Prostate gland (tissue), 2 donors: ENCODE results near the gene ARSB. TPM values are rescaled to one million over a fixed set of nuclear protein-coding genes. Genes with fewer than 3 reads are reported as not detected.

Experiments used
- DNase-seq: peaks from one replicate; pipeline ENCODE4 v3.0.0-alpha.2; 2019; ENCODE audit warnings: low spot score
- H3K27ac ChIP-seq, 2 donors: fragments of 200-600 bp; sonication (generic); 2 replicates each; pipeline ENCODE4 v1.5.1; 2017 to 2019
- H3K27me3 ChIP-seq: fragments of 200-600 bp; sonication (generic); replicated peaks from 2 replicates; pipeline ENCODE4 v1.5.1; 2019; ENCODE audit not compliant: insufficient read depth
- H3K36me3 ChIP-seq, 2 donors: fragments of 200-600 bp; sonication (generic); 1 replicate in 1 of 2; 2 replicates in 1 of 2; pipeline versions ENCODE4 v1.5.1 to v1.8.1; 2017 to 2019
- H3K4me1 ChIP-seq: fragments of 200-600 bp; sonication (generic); replicated peaks from 2 replicates; pipeline ENCODE4 v1.5.1; 2019
- H3K4me3 ChIP-seq, 2 donors: fragments of 200-600 bp; sonication (generic); 2 replicates each; pipeline ENCODE4 v1.5.1; 2017 to 2019
- H3K9me3 ChIP-seq: fragments of 200-600 bp; sonication (generic); 2 replicates; pipeline ENCODE4 v1.5.1; 2017
- POLR2A ChIP-seq: fragments of 450-650 bp; IDR thresholded peaks from one replicate; pipeline ENCODE4 v1.6.1; 2016; ENCODE audit warnings: antibody characterized with exemption, mild to moderate bottlenecking
- POLR2AphosphoS5 ChIP-seq: sonication (generic); formaldehyde crosslinking; IDR thresholded peaks from one replicate; pipeline ENCODE4 v1.6.1; 2017; ENCODE audit warnings: antibody characterized with exemption
- WGBS: methylation state at CpG from one replicate; pipeline ENCODE4 v1.1.5; 2018; 5-methylcytosine and 5-hydroxymethylcytosine counted together
- intact Hi-C: fragments of 100-400 bp; cut with DNase I; formaldehyde crosslinking; loops from one replicate; pipeline ENCODE4 v1.14.2; 2022
- total RNA-seq, 2 donors: library from RNA; depleted of rRNA; stranded (reverse); fragments of >200 nt; gene quantifications; one replicate each; pipeline ENCODE4 v1.1.0, GENCODE V29; 2016
- TF ChIP-seq, protein P1 (sequence below), 4 experiments: fragments of 200-600 bp in 2 of 4; fragments of 450-650 bp in 2 of 4; sonication (generic) in 2 of 4; IDR thresholded peaks; 1 replicate in 3 of 4; 2 replicates in 1 of 4; pipeline ENCODE4 v1.5.1; 2016 to 2019; ENCODE audit warnings: antibody characterized with exemption in 4 of 4, mild to moderate bottlenecking in 2 of 4, moderate library complexity in 2 of 4

The ARSB gene
- total RNA-seq, 2 donors from 2014 or later, result 5.4 to 14.9 TPM

GRCh38 chr5:78903353-78903752, 81.8 kb downstream of the ARSB start:
- intact Hi-C loops, result no loop called here
- H3K9me3 ChIP-seq, result no peaks in the 10 kb centered on the region
- 63% methylated on average over 2 of the region's 2 CpGs for WGBS

DNA sequence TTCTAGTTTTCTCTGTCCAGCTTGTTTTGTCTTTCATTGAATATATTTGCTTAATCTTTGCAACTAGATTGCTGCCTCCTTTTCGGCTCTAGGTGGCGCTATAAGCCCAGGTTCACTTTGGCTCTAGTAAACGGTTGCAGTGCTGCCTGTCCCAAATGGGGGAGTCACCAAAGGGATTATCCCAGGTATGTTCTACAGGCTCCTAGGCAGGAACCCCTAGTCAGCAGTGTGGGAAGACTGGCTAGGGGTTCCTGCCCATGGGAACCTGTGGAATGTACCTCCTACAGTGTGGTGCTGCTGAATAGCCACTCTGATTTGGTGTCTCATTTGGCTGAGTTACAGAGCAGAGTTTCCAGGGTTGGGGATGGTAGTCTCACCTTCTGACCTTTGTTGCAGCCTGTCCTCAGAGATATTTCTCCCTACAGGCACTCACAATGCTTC, 85.2 kb downstream of the ARSB start:
- intact Hi-C loops, result loop anchor here (10.0 kb wide), 1 partner anchor 95 kb away; no protein-coding TSS in a partner anchor
- no peak overlapping the region for H3K27ac ChIP-seq
- no peaks in the 10 kb centered on the region for H3K9me3 ChIP-seq
- no peaks in the 10 kb centered on the region for H3K4me1 ChIP-seq
- no peak overlapping the region for H3K4me3 ChIP-seq
- WGBS, result 27% methylated on average over 3 of the region's 3 CpGs
- no peak for DNase-seq
- TF ChIP-seq POLR2AphosphoS5, result no peak
- TF ChIP-seq, protein P1, sequence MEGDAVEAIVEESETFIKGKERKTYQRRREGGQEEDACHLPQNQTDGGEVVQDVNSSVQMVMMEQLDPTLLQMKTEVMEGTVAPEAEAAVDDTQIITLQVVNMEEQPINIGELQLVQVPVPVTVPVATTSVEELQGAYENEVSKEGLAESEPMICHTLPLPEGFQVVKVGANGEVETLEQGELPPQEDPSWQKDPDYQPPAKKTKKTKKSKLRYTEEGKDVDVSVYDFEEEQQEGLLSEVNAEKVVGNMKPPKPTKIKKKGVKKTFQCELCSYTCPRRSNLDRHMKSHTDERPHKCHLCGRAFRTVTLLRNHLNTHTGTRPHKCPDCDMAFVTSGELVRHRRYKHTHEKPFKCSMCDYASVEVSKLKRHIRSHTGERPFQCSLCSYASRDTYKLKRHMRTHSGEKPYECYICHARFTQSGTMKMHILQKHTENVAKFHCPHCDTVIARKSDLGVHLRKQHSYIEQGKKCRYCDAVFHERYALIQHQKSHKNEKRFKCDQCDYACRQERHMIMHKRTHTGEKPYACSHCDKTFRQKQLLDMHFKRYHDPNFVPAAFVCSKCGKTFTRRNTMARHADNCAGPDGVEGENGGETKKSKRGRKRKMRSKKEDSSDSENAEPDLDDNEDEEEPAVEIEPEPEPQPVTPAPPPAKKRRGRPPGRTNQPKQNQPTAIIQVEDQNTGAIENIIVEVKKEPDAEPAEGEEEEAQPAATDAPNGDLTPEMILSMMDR (IDR thresholded peaks at IDR 0.05), result peak in 3 of 4 experiments; percentile 14 to 45 (median 28)
- no peaks in the 10 kb centered on the region for H3K36me3 ChIP-seq
- no peaks in the 10 kb centered on the region for H3K27me3 ChIP-seq

More at GRCh38 chr5:78903353-78903752, 81.8 kb downstream of the ARSB start:
- DNase-seq, result no peak
- Histone ChIP-seq H3K4me3 (no peak overlapping the region), H3K27ac (no peak overlapping the region), H3K4me1 (no peaks in the 10 kb centered on the region), H3K27me3 (no peaks in the 10 kb centered on the region), H3K36me3 (no peaks in the 10 kb centered on the region)
- no peak for TF ChIP-seq POLR2A
- TF ChIP-seq, protein P1 (IDR thresholded peaks at IDR 0.05), result no peak
- TF ChIP-seq POLR2AphosphoS5, result no peak

- Histone ChIP-seq H3K9me3 (no peaks in the 10 kb centered on the region), H3K27ac (no peak overlapping the region), H3K4me3 (no peak overlapping the region), H3K4me1 (no peaks in the 10 kb centered on the region), H3K36me3 (no peaks in the 10 kb centered on the region), H3K27me3 (no peaks in the 10 kb centered on the region)
- no peak for DNase-seq
- WGBS, result 64% methylated on average over 4 of the region's 4 CpGs
- no peak for TF ChIP-seq POLR2AphosphoS5
- TF ChIP-seq POLR2A, result no peak
- TF ChIP-seq, protein P1 (IDR thresholded peaks at IDR 0.05), result no peak
- intact Hi-C loops, result loop anchor here (10.0 kb wide), 1 partner anchor 91 kb away; no protein-coding TSS in a partner anchor
These were observed 89.0 kb downstream of the ARSB start for GRCh38 chr5:78896132-78896531.

DNA sequence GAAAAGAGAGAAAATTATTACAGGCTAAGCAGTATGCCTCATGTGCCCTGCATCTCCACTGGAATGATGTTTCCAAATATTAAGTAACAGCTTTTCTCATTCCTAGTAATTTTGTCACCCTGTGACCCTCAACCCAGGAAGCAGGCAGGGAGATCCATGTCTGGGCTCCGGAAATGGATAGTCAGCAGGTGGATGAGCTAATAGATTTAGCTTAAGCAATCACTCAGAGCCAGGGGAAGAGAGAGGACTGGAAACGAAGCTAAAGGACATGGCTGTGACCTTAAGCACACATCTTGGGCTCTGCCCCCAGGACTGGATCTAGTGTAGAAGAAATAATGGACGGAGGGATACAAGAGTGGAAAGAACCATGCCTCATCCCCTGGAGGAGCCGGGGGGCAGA, 89.5 kb downstream of the ARSB start:
- Histone ChIP-seq H3K4me1 (no peaks in the 10 kb centered on the region), H3K36me3 (no peaks in the 10 kb centered on the region), H3K4me3 (no peak overlapping the region), H3K9me3 (no peaks in the 10 kb centered on the region), H3K27me3 (no peaks in the 10 kb centered on the region), H3K27ac (no peak overlapping the region)
- TF ChIP-seq POLR2AphosphoS5 (no peak), POLR2A (no peak)
- TF ChIP-seq, protein P1 (IDR thresholded peaks at IDR 0.05), result no peak
- intact Hi-C loops, result loop anchor here (10.0 kb wide), 1 partner anchor 91 kb away; no protein-coding TSS in a partner anchor
- 82% methylated on average over 4 of the region's 4 CpGs for WGBS
- DNase-seq, result no peak

DNA sequence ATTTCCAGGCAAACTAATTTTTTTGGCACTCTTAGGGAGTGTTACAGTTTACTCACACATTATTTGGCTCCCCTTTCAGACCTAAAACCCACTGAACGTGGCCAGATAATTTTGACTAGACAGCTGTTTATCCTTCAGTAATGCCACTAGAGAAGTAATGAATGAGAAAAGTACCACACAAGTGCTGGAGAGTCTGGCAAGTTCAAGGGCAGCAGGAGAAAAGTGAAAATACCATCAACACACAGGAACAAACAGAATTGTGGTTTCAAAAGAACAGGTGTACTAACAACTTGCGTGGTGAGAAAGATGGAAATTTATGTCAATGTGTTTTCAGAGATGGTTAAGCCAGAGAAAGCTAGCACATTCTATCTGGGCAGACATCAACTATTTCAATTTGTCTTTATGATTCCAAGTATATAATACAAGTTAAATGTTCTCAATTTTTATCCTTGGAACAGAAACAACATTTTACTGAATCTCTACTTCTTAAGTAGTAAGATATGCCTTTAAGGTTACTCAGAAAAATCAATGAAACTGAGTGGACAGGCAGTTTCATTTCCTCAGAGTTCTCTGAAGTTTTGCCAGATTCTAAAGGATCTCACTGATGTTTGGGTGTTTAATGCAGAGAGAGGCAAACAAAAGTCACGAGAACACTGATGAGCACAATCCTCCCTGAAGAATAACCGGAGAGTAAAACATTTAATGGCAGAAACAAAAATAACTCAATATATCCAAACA, 91.0 kb downstream of the ARSB start:
- H3K27me3 ChIP-seq, result no peaks in the 10 kb centered on the region
- intact Hi-C loops, result loop anchor here (10.0 kb wide), 1 partner anchor 89 kb away; no protein-coding TSS in a partner anchor
- WGBS, result 34% methylated on average over 4 of the region's 4 CpGs
- H3K27ac ChIP-seq, result no peak overlapping the region
- no peaks in the 10 kb centered on the region for H3K9me3 ChIP-seq
- no peak overlapping the region for H3K4me3 ChIP-seq
- no peaks in the 10 kb centered on the region for H3K36me3 ChIP-seq
- DNase-seq, result no peak
- TF ChIP-seq POLR2A, result no peak
- no peaks in the 10 kb centered on the region for H3K4me1 ChIP-seq
